ENCODE data around the gene SLC25A22. TPM values are rescaled to one million over a fixed set of nuclear protein-coding genes. Genes with fewer than 3 reads are reported as not detected.

SLC25A22 gene
- total and polyA plus RNA-seq, 2 donors (not counting 1 experiment from before 2014, with no cell fraction given), result 9.9 to 10.4 TPM

DNA sequence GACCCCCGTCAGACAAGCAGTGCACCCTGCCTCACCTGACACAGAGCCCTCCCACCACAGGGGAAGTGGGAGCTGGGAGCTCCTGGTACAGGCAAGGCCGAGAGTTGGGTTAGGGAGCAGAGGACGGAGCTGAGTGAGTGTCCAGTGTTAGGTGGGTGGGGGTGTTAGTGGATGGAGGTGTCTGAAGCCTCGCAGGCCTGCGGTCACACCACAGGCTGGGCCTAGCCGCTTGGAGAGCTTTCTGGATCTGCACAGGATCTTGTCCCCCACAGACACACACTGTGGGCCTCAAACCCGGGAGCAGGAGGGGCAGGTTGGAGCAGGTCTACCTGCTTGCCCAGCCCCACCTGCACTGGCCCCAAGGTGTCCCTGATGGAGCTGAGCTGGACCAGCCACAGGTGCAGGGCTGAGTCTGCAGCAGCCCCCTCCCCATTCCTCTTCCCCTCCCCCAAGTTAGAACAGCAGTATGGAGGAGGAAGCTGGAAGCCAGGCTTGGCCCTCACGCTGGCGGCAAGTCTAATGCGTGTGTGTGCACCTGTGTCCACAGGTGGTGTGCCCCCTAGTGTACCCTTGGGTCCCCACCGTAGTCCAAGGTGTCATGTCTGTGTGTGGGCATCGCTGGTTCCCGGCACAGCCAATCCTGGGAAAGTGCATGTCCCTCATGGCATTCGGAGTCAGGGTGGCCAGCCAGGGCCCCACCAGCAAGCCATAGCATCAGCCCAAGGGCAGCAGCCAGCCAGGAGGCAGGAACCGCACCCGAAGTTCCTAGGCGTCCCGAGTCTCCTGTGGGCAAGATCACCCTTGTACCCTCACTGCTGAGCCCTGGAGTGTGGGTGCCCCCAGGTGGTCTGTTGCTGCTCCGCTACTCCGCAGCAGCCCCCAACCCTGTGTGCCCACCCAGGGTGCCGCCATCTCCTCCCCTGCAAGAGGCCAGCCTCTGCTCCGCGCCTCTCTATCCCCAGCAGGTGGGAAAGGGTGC, 18.8 kb downstream of the SLC25A22 start:
- no peak overlapping the region for H3K27ac ChIP-seq (ENCODE audit: insufficient read depth, low read length)
- no peak overlapping the region for H3K4me3 ChIP-seq (replicated peaks in 1 of 4; ENCODE audit: control extremely low read depth in 1 of 4, insufficient read depth in 1 of 4, low read depth in 3 of 4, low read length in 4 of 4)
- DNase-seq (ENCODE audit: low read depth in 2 of 2), result no peak
- H3K27me3 ChIP-seq (ENCODE audit: control insufficient read depth, insufficient read depth, low read length), result no peaks in the 10 kb centered on the region
- TF ChIP-seq, protein P1, sequence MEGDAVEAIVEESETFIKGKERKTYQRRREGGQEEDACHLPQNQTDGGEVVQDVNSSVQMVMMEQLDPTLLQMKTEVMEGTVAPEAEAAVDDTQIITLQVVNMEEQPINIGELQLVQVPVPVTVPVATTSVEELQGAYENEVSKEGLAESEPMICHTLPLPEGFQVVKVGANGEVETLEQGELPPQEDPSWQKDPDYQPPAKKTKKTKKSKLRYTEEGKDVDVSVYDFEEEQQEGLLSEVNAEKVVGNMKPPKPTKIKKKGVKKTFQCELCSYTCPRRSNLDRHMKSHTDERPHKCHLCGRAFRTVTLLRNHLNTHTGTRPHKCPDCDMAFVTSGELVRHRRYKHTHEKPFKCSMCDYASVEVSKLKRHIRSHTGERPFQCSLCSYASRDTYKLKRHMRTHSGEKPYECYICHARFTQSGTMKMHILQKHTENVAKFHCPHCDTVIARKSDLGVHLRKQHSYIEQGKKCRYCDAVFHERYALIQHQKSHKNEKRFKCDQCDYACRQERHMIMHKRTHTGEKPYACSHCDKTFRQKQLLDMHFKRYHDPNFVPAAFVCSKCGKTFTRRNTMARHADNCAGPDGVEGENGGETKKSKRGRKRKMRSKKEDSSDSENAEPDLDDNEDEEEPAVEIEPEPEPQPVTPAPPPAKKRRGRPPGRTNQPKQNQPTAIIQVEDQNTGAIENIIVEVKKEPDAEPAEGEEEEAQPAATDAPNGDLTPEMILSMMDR (conservative IDR thresholded peaks at IDR 0.05 in 1 of 2, IDR thresholded peaks at IDR 0.05 in 1 of 2; ENCODE audit: low read depth in 1 of 2, low read length in 2 of 2), result no peak
- TF ChIP-seq EZH2 (IDR thresholded peaks at IDR 0.05; ENCODE audit: low read length, missing control alignments), result no peak
- no peaks in the 10 kb centered on the region for H4K20me1 ChIP-seq (ENCODE audit: control insufficient read depth, extremely low read depth, insufficient read depth, low read length)
- H3K4me1 ChIP-seq (ENCODE audit: control insufficient read depth, extremely low read depth, insufficient read depth, low read length), result peaks cover 4% of the 10 kb centered on the region
- peaks cover 40% of the 10 kb centered on the region for H3K79me2 ChIP-seq (ENCODE audit: control insufficient read depth, insufficient read depth, low read length)
- H2AFZ ChIP-seq (ENCODE audit: low read length), result no peak overlapping the region
- H3K9me3 ChIP-seq (ENCODE audit: control insufficient read depth, insufficient read depth, low read depth, low read length), result no peaks in the 10 kb centered on the region
- no peak overlapping the region for H3K4me2 ChIP-seq (ENCODE audit: extremely low read depth, insufficient read depth, low read length)
- H3K9ac ChIP-seq (ENCODE audit: insufficient read depth, low read length), result no peak overlapping the region
- peaks cover 10% of the 10 kb centered on the region for H3K36me3 ChIP-seq (ENCODE audit: control insufficient read depth, insufficient read depth, low read length)

DNA sequence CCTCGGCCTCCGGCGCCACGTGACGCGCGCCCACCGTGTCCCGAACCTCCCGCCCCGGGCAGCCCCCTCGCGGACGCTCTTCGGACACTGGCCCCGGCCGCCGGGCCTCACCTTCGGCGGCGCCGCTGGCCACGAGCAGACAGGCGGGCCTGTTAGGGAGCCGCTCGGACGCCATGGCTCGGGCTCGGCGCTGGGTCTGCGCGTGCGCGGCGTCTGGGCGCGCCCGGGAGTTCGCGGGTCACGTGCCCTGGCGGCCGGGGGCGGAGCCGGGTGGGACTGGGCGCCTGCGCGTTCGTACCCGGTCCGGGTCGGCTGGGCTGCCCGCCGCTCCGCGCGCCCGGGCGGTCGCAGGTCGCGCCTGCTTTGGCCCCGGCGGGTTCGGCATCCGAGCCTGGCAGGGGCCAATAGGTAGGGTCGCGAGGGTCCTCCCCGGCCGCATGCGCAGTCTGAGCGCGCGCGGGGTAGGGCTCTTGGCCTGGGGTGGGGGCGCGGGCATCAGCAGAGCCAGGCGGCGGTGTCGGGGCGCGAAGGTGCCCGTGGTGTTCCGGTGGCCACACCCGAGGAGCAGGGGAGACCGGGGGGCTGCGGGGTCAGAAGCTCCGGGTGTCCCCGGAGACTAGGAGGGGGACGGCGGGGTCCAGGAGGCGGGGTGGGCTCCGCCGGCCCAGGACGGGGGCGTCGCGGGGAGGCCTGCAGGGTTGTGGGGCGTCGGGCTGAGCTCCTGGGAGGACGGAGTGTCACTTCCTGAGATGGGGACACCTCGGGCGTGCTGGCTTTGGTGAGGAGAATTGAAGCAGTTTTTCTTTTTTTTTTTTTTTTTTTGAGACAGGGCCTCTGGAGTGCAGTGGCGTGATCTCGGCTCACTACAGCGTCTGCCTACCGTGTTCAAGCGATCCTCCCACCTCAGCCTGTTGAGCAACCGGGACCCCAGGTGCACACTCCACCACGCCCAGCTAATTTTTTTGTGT, 20.5 kb downstream of the SLC25A22 start, which contains the start of gene GATD1:
Gene GATD1, minus strand, starts transcription at position 200 of the 968 bp plus-strand sequence. Its CDS starts 25 bp downstream, at position 175.
- Histone ChIP-seq H3K4me3 (replicated peaks in 1 of 4; ENCODE audit: control extremely low read depth in 1 of 4, insufficient read depth in 1 of 4, low read depth in 3 of 4, low read length in 4 of 4) (peak within 1 kb of the TSS; percentile 67 to 95 (median 84)), H2AFZ (ENCODE audit: low read length) (no peak within 1 kb of the TSS), H3K79me2 (ENCODE audit: control insufficient read depth, insufficient read depth, low read length) (peaks cover 56% of the 10 kb centered on the region), H3K4me2 (ENCODE audit: extremely low read depth, insufficient read depth, low read length) (peak within 1 kb of the TSS; percentile 92), H3K9me3 (ENCODE audit: control insufficient read depth, insufficient read depth, low read depth, low read length) (no peaks in the 10 kb centered on the region), H3K9ac (ENCODE audit: insufficient read depth, low read length) (peak within 1 kb of the TSS; percentile 83), H3K36me3 (ENCODE audit: control insufficient read depth, insufficient read depth, low read length) (peaks cover 17% of the 10 kb centered on the region), H4K20me1 (ENCODE audit: control insufficient read depth, extremely low read depth, insufficient read depth, low read length) (no peaks in the 10 kb centered on the region), H3K27ac (ENCODE audit: insufficient read depth, low read length) (peak within 1 kb of the TSS; percentile 73), H3K27me3 (ENCODE audit: control insufficient read depth, insufficient read depth, low read length) (no peaks in the 10 kb centered on the region), H3K4me1 (ENCODE audit: control insufficient read depth, extremely low read depth, insufficient read depth, low read length) (no peaks in the 10 kb centered on the region)
- peak; percentile 71 to 78 for DNase-seq (ENCODE audit: low read depth in 2 of 2)
- TF ChIP-seq EZH2 (IDR thresholded peaks at IDR 0.05; ENCODE audit: low read length, missing control alignments), result no peak

DNA sequence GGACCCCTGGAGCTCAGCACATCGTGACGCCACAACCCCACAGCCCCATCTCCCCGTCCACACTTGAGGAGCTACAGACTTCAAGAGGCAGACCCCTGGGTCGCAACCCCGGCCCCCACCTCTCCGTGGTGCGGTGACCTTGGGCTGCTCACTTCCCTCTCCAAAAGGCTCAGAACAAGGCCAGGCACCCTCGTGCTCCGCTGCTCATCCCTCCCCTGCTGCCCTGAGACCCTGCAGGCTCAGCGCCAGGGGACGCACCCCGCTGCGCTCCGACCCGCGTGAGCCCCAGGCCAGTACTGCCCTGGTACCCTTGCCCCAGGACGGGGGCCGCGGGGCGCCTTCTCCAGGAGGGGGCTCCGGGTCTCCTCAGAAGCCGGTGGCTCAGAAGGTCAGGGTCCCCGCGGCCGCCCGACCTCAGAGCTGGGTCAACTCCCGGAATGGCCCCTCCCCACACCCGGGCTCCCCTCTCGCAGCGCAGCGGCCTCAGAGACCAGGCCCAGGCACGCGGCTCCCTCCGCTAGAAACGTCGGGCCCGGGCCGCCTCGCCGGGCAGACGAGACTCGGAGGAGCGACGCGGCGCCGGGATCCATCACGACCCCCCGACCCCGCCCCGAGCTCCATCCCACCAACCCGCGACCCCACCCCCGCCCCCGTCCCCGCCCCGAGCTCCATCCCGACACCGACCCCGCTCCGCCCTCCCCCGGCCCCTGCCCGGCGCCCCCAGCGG, 21.4 kb downstream of the SLC25A22 start:
- no peaks in the 10 kb centered on the region for H3K4me1 ChIP-seq (ENCODE audit: control insufficient read depth, extremely low read depth, insufficient read depth, low read length)
- H3K9ac ChIP-seq (ENCODE audit: insufficient read depth, low read length), result peak overlapping the region; percentile 83
- peaks cover 63% of the 10 kb centered on the region for H3K79me2 ChIP-seq (ENCODE audit: control insufficient read depth, insufficient read depth, low read length)
- DNase-seq (ENCODE audit: low read depth in 2 of 2), result no peak
- H3K4me2 ChIP-seq (ENCODE audit: extremely low read depth, insufficient read depth, low read length), result peak overlapping the region; percentile 92
- no peaks in the 10 kb centered on the region for H3K27me3 ChIP-seq (ENCODE audit: control insufficient read depth, insufficient read depth, low read length)
- H4K20me1 ChIP-seq (ENCODE audit: control insufficient read depth, extremely low read depth, insufficient read depth, low read length), result no peaks in the 10 kb centered on the region
- peak overlapping the region; percentile 67 to 95 (median 84) for H3K4me3 ChIP-seq (replicated peaks in 1 of 4; ENCODE audit: control extremely low read depth in 1 of 4, insufficient read depth in 1 of 4, low read depth in 3 of 4, low read length in 4 of 4)
- peaks cover 19% of the 10 kb centered on the region for H3K36me3 ChIP-seq (ENCODE audit: control insufficient read depth, insufficient read depth, low read length)
- TF ChIP-seq, protein P1 (conservative IDR thresholded peaks at IDR 0.05 in 1 of 2, IDR thresholded peaks at IDR 0.05 in 1 of 2; ENCODE audit: low read depth in 1 of 2, low read length in 2 of 2), result no peak
- TF ChIP-seq EZH2 (IDR thresholded peaks at IDR 0.05; ENCODE audit: low read length, missing control alignments), result no peak
- no peak overlapping the region for H2AFZ ChIP-seq (ENCODE audit: low read length)
- peak overlapping the region; percentile 69 for H3K27ac ChIP-seq (ENCODE audit: insufficient read depth, low read length)
- no peaks in the 10 kb centered on the region for H3K9me3 ChIP-seq (ENCODE audit: control insufficient read depth, insufficient read depth, low read depth, low read length)
